DMS79 (cell line): ENCODE measurements around the gene ADISSP.
A peak's percentile ranks its signal among the peaks of the same experiment; 100 is the strongest.

ENCODE experiments used
- DNase-seq: peaks from one replicate; lab custom pipeline; 2025; lab: John Stamatoyannopoulos, UW

Gene ADISSP

DNA sequence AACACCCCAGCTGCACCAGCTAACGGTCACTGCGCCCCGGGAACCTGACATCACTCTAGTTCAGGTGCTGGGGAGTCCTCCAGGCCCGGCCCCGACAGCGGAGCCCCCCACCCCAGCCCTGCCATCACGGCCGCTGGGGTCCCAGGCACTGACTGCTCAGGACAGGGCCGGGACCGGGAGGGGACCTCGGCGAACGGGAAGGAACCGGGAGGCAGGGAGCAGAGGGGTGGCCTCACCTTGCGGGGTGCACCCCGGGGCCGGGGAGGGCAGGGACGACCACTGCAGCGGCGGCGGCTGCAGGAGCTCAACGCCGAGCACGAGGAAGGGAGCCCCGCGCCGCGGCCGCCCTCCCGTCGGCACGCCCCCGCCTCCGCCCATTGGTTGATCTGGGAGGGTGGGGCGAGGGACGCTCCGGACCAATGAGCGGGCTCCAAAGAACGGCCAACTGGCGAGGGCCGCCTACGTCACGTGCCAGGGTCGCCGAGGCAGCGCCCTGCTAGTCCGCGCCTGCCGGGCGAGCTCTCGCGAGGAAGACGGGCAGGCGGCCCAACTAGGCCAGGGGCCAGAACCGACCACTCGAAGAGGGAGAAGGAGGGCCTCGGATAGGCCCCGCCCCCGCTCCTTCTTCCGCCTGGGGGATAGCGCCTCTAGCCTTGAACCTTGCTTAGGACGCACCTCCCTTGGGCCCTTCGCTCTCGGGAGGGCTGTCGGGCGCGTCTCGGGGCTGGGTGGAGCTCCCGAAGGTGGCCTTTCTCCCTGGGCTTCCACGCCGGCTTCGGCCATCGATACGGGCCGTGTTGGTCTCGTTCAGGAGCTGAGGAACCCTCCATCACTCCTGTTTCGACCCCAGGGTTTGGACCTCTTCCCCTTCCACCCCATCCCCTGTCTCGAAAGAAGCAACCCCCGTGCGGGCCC is at the start of gene ADISSP:
Gene ADISSP, minus strand, starts transcription at position 327 of the 915 bp plus-strand sequence. CDS start 7,653 bp downstream, outside the sequence.
- peak; percentile 87 for DNase-seq

- no peak for DNase-seq
These were observed 48.3 kb upstream of the ADISSP start for GRCh38 chr20:3815703-3816315.

- DNase-seq, result no peak
These were observed 47.5 kb upstream of the ADISSP start for GRCh38 chr20:3814928-3815495.

- DNase-seq, result no peak
These were observed 46.5 kb upstream of the ADISSP start for GRCh38 chr20:3813848-3814581.

GRCh38 chr20:3812975-3813847 is 45.7 kb upstream of the ADISSP start:
- DNase-seq, result no peak

- DNase-seq, result no peak
These were observed 44.7 kb upstream of the ADISSP start for GRCh38 chr20:3812259-3812681.

DNA sequence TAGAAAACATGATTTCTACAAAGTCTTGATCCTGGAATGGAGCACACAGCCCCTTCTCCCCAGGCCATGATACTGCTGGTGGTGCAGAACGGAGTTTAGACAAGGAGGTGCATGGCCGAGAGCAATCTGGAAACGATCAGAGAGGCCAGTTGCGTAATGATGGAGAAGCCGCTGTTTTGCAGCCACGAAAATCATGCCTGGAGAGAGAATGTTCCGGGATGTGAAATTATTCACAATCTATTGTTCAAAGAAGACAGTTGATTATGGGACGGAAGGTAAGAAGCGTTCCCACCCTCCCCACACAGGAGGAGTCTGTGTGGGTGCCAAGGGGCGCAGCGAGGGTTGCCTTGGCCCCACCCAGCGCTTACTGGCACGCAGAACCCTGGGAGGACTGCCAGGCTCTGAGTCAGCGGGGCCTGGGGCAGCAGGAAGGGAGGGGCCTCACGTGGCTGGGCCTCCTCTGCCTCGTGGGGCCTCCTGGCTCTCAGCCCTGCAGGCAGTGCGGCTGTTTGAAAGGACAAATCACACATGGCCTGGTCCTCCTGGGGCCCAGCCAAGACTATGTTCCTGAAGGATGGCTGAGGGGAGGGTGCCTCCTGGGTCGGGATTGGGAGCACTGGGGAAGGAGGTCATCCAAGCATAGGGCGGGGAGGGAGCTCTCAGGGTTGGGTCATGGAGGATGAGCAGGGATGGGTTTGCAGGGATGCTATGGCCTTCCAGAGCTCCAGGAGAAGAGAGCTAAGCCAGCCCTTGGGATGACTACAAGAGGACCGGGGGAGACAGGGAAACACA is 44.1 kb upstream of the ADISSP start:
- peak; percentile 91 for DNase-seq

GRCh38 chr20:3808544-3808943 is 41.0 kb upstream of the ADISSP start:
- DNase-seq, result no peak

DNA sequence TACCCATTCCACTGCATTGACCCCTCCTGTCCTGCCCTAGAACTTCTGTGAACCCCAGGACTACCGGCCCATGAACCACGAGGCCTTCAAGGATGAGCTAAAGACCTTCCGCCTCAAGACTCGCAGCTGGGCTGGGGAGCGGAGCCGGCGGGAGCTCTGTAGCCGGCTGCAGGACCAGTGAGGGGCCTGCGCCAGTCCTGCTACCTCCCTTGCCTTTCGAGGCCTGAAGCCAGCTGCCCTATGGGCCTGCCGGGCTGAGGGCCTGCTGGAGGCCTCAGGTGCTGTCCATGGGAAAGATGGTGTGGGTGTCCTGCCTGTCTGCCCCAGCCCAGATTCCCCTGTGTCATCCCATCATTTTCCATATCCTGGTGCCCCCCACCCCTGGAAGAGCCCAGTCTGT is 37.2 kb upstream of the ADISSP start:
- no peak for DNase-seq

DNA sequence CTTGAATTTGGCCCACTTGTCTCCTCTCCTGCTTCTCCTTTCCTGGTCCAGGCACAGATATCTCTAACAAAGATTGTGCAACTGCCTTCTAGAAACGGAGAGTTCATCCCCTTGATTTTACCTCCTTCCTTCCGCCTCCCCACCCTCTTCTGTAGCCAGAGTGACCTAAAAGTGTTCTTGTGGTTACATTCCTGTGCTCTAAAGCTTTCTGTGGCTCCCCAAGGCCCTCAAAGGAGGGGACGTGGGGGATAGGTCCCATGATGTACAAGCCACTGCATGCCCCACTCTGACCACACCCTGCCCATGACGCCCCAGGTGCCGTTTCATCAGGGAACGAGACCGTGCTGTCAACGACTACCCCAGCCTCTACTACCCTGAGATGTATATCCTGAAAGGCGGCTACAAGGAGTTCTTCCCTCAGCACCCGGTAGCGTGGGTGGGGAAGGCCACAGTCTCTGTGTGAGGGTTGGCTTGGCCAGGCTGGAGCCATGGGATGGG is 36.8 kb upstream of the ADISSP start:
- no peak for DNase-seq

- DNase-seq, result no peak
These were observed 36.3 kb upstream of the ADISSP start for GRCh38 chr20:3803854-3804253.

GRCh38 chr20:3803289-3803688 is 35.7 kb upstream of the ADISSP start:
- DNase-seq, result no peak

DNA sequence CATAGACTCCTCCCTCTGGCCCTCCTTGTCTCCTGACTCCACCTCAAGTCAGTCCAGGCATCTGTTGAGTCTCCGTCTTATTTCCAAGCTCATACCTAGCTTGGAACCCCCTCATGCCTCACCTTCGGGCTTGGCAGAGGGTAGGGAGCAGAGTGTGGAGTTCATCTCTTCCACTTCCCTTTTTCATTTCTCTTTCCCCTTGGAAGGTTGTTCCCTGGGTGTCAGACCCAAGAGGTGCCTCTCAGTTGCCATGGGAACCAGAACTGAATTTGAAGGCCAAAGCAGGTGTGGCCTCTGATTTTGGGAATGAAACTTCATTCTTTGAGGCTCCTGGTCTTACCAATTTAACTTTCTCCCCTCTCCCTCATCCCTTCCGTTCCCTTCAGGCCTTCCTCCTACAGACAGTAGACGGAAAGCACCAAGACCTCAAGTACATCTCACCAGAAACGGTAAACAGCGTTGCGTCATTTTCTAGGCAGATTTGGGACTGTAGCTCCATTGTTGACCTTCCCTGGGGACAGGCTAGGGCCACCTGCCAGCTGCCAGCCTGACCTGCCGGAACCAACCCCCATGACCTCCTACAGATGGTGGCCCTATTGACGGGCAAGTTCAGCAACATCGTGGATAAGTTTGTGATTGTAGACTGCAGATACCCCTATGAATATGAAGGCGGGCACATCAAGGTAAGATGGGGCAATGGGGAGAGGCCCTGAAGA is 35.1 kb upstream of the ADISSP start:
- no peak for DNase-seq

GRCh38 chr20:3801846-3802245 is 34.3 kb upstream of the ADISSP start:
- no peak for DNase-seq

- DNase-seq, result no peak
These were observed 33.7 kb upstream of the ADISSP start for GRCh38 chr20:3801299-3801698.

DNA sequence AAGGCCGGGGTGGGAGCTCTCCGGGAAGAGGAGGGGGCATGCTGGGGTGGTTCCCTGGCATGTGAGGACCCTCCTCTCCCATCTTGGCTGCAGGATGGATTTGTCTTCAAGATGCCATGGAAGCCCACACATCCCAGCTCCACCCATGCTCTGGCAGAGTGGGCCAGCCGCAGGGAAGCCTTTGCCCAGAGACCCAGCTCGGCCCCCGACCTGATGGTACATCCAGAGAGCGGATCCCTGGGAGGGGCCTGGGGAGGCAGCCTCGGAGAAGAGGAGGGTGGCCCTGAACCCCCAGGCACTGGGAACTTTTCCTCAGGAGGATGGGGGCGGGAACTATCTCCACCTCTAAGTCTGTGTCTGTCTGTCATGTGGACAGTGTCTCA is 33.3 kb upstream of the ADISSP start:
- DNase-seq, result no peak

- DNase-seq, result no peak
These were observed 32.8 kb upstream of the ADISSP start for GRCh38 chr20:3800256-3800877.

GRCh38 chr20:3798908-3799248 is 31.3 kb upstream of the ADISSP start:
- DNase-seq, result no peak

GRCh38 chr20:3798373-3798768 is 30.8 kb upstream of the ADISSP start:
- no peak for DNase-seq
